ENCODE results near the gene KCNAB1.
"Not testable (repeated sequence)": the region's sequence is repeated elsewhere in the genome, so short reads cannot be mapped to it uniquely, and the experiment has no call there.

Gene KCNAB1

DNA sequence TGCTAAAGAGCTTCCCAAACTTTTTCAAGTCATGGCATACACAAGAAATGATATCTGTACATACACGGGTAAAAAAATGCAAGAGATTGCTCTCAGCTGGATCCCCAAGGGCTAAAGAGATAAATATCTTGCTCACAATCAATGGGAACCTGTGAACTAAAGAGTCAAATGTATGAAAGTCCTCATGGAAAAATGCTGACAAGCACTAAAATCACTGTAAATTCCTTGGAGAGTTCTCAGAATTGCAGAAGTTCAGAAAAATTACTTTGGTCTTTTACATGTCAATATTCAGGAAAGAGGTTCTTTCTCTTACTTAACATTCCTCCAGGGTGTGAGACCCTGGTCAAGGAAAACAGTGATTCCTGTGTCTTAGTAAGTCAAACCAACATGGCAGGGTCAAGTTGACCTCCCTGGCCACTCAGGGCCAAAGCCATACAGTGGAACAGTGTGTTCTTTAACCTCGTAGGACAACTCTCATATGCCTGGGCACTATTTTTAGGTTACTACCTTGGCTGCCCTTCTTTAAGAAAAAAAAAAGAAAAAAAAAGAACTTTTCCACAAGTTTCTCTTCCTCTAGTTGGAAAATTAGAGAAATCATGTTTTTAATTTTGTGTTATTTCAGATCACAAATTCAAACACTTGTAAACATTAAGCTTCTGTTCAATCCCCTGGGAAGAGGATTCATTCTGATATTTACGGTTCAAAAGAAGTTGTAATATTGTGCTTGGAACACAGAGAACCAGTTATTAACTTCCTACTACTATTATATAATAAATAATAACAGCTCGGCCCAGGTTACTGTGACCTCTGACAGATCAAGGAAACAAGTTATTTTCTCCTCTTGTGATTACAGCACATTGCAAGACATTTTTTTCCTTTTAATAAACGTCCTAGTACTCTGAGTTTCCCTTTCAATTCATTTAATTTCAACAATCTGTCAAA, 422.0 kb downstream of the KCNAB1 start:
- no peak for DNase-seq (ENCODE audit: low spot score)

DNA sequence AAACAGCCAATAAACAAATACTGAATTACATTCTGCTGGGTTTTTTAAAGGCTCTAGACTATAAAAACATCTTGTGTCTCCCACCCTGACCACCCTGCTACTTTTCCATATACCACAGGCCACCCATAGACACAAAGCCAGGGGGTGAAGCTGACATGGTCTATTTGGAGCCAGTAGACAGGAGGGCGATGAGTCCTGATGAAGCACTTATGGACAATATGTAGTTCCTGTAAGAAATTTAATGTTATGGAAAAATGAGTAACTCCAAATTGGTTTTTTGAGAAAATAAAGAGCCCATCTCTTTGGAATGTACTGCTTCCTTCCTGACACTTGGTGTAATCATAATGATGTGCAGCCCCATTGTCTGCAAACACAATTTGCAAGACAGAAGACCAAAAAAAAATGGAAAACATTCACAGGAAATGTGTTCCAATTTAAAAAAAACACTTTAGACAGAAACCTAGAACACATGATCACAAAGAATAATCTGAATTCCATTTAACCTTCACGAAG, 422.7 kb downstream of the KCNAB1 start:
- no peak for DNase-seq (ENCODE audit: low spot score)

DNA sequence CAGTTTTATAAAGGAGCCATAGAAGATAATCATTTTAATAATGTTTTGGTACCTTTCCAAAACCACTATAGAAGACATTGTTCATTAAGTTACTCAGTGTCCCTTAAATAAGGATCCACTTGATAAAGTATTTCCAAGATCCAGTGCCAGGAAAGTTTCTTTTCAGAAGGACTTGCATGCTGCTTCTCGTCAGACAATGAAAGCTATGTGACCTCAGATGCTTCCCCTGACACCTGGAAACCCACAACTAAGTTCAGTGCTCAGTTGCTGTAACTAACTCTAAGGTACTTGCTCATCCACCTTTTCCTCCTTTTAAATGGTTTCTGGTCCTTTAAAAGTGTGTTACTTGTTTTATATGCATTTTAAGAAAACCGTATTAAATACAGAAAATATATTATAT, 427.3 kb downstream of the KCNAB1 start:
- no peak for DNase-seq (ENCODE audit: low spot score)

DNA sequence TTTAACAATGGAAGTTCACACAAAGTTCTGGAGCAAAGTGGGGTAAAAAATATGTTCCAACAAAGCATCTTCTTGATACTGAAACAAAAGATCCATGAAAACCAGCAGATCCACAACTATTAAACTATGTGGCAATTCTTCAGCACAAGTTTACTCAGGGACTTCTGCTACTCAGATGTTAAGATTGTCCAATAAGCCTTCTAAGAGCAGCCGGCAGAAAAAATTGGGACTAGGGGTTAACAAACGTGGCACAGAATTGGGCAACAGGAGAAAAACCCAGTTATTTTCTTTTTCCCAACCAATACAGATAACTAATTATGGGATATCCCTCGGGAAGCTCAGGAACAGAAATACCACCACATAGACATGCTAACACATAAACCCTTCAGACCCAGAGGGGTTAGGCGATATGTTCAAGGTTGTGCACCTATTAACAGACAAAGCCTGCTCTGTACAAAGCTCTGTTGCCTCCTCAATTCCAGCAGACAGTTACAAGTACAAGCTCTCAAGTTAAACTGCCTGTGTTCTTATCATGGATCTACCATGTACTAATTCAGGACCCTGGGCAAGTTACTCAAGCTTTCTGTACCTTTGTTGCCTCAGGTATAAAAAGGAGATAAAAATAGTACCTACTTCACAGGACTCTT, 427.8 kb downstream of the KCNAB1 start:
- no peak for DNase-seq (ENCODE audit: low spot score)

DNA sequence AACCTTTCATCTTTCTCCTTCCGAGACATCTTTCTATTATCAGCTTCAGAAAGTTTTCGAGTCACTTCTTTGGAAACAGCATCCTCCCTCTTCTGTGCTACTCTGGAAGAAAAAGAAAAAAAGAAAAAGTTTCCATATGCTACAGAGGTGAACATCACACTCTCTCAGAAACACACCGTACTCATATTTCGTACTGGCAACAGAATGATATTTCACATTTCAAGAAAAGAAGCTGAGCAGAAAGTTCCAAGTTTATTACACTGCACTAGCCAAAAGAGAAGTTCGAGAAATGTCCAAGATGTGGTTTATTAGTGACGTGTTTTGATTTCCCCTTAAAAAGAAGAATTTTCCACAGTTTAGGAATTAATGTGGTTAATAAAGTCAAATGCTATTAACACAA, 428.5 kb downstream of the KCNAB1 start:
- no peak for DNase-seq (ENCODE audit: low spot score)

DNA sequence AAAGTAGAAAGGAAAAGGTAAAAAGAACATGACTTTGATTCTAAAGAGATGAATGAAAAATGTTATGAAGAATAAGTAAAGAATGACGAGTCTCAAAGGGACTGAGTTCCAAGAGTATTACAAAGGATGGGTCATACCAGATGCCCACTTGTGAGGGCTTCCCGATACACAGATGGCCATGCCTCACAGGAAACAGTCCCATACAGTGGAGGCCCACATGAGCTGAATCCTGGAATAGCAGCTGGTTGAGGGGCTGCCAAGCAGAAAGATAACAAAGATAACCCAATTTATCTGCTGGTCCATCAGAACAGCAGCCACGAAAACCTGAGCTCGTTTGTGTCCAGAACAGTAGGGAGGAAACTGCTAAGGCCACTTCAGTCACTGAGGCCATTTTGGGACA, 430.9 kb downstream of the KCNAB1 start:
- peak; percentile 24 for DNase-seq (ENCODE audit: low spot score)

DNA sequence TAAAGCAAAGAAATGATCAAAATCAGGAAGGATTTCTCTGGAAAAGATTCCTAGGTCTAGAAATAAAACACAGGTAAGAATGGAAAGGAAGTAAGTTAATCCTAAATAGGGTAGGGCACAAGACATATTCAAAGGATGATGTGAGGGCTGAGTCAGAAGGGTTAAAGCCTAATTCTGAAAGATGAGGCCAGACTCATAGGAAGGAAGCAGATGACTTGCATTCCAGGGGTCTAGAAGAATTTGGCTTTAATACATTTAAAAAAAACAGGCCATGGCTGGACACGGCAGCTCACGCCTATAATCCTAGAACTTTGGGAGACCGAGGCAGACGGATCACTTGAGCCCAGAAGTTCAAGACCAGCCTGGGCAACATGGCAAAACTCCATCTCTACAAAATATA, 431.4 kb downstream of the KCNAB1 start:
- peak; percentile 58 for DNase-seq (ENCODE audit: low spot score)

DNA sequence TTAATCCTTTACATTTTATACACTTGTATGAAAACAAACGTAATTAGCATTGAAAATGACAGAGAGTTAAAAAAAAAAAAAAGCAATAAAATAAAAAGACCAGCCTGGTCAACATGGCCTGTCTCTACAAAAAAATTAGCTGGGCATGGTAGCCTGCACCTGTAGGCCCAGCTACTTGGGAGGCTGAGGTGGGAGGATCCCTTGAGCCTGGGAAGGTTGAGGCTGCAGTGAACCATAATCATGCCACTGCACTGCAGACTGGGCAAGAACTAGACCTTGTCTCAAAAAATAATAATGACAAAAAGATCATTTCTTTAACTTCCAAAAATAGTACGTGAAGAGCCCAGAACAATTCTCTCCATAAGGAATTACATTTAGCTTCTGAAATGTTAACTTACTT, 432.6 kb downstream of the KCNAB1 start:
- DNase-seq (ENCODE audit: low spot score): no peak

DNA sequence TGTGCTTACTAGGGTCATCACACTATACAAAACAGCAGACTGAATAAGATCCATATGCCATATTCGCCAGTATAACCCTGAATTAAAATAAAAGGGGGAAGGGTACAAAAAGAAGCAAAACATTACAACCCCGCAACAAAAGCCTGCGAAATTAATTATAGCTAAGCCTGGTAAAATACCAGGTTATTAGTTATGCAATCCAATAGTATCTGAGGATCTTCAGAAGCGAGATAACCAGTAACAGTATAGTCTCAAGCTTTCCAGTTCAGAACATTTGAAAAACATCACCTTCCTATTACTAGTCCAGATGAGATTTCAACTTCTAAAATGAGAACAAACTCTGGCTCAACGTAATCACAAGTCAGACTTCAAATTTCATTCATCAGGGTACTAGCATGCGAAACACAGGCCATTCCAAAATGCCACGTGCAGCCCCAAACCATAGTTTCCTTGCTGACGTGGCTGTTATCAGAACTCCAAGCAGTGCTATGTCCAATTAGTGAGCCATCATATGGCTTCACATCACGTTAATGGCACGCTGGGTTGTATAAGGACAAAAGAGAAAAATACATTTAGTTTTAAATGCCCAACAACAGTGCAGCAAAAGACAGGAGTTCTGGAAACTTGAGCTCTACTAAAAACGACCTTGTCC, 433.5 kb downstream of the KCNAB1 start:
- DNase-seq (ENCODE audit: low spot score): peak; percentile 22

DNA sequence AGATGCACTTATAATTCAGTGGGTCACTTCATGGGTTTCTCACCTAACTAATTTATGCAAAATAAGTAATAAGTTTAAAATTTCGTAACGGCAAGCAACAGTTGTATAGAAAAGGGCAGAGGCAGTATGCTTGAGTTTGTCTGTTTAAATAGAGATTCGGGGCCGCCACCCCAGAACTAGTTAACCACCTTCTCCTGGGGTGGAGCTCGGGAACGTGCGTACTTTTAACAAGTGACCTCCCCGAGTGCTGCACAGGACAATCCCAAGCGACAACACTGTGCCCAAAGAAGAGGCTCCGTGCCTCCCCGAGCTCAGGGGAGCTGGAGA, 434.1 kb downstream of the KCNAB1 start:
- DNase-seq (ENCODE audit: low spot score): no peak

DNA sequence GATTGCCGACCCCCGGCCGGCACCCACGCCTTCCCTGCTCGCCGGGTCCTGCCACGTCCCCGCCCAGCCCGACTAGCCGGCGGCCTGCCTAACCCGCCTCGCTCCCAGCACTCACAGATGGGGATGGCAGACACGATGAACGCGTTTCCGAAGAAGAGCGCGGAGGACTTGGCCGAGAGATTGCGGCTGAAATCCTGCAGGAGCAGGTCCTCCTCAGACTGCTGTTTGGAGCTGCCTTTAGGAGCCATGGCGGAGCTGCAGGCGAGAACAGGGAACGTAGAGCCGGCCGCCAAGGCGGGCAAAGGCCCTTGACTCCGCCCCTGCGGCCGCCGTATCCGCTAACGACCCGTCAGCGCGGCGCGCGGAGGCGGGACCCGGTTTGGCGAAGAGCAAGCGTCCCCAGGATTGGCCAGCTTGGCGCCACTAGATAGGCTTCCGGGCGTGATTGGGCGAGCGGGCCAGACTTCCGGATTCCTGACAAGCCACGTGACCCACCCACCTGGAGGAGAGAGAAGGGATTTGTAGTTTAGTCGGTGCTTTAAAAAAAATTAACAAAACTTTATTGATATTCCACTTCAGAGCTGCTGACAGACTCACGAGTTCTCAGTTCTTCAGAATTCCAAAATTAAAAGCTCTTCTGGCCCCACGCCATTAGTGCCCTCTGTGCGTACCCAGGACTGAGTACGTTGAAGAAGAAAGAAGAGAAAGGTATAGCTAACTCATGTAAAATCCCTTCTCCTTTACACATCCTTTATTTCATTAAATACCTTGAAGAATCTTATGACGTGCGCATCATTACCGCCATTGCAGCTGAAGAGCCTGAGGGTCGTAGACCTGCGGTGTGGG, 434.7 kb downstream of the KCNAB1 start, which contains the start of gene SSR3:
TSS of gene SSR3 (minus strand) at position 276 of the 846 bp plus-strand sequence. CDS start at position 248, 28 bp downstream.
- peak; percentile 97 for DNase-seq (ENCODE audit: low spot score)

DNA sequence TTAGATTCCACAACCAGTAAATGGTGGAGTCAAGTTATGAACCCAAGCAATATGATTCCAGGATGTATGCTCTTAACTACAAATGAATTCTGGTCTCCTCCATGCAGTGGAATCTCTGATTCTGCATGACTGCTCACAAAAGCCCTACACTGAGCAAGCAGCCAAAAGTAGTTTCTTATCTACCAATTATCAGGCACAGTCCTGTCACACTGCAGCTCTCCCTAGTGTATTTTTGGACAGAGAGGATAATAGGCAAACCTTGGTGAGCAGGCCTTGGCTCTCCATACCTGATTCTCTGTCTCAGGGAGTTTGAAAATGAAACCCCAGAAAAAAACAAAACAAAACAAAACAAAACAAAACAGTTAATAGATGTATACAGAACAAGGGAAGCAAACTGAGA, 438.0 kb downstream of the KCNAB1 start:
- DNase-seq (ENCODE audit: low spot score): no peak

DNA sequence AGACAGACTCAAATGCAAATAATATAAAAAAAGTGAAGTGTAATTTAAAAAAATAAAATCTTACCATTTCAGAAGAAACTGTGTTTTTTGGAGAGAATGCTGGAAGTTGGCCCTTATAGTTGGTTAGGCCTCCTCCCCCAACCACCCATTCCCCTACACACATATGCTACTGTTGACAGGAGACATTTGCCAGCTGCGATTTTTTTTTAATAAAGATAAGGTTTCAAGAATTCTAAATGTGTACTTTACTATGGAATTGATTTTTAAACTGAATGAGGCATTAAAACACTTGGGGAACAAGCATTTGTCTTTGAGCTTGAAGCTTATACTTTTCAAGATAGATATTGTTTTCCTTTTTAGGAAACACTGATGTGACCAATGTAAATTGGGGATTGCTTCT, 438.9 kb downstream of the KCNAB1 start:
- DNase-seq (ENCODE audit: low spot score): no peak

DNA sequence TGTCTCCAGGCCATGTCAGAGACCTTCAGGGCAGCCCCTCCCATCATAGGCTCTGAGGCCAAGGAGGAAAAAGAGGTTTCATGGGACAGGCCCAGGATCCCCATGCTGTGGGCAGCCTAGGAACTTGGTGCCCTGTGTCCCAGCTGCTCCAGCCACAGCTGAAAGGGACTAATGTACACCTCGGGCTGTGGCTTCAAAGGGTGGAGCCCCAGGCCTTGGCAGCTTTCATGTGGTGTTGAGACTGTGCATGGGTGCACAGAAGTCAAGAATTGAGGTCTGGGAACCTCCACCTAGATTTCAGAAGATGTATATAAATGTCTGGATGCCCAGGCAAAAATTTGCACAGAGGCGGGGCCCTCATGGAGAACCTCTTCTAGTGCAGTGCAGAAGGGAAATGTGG, 441.2 kb downstream of the KCNAB1 start:
- no peak for DNase-seq (ENCODE audit: low spot score)

DNA sequence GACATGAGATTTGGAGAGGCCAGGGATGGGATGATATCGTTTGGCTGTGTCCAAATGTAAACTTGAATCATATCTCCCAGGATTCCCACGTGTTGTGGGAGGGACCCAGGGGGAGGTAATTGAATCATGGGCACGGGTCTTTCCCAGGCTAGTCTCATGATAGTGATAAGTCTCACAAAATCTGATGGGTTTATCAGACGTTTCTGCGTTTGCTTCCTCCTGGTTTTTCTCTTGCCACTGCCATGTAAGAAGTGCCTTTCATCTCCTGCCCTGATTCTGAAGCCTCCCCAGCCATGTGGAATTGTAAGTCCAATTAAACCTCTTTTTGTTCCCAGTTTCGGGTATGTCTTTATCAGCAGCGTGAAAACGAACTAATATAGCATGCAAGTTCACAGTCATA, 442.1 kb downstream of the KCNAB1 start:
- DNase-seq (ENCODE audit: low spot score): not testable (repeated sequence)

DNA sequence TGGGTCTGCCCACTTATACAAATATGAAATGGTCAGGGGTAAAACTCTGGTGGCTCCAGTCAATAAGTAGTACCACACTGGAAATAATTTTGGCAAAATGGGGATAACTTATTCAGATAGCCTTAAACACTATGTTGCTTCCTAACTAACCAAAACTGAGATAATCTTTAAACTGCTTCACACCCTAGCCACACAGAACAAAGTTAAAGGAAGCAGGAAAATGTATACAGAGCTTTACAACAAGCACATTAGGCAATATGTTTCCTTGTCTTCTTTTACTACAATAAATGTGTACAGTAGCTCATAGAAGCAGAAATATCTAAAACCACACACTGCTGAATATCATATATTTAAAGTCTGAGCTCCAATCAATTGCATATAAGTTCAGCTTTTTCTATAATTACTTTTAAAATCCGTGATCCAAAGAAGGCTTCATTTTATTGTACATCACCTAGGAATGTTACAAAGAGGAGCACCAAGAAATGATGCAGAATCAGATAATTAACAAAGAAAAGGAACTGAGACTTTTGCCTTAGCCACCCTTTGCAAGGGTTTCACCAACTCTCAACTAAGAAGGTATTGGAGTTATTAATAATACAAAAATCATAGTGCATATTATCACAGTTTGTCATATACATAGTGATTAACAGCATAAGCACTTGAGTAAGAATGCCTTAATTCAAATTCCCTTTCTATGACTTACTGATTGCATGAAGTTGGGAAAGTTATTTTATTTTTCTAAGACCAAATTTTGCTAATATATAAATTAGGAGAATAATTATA, 443.7 kb downstream of the KCNAB1 start:
- no peak for DNase-seq (ENCODE audit: low spot score)

DNA sequence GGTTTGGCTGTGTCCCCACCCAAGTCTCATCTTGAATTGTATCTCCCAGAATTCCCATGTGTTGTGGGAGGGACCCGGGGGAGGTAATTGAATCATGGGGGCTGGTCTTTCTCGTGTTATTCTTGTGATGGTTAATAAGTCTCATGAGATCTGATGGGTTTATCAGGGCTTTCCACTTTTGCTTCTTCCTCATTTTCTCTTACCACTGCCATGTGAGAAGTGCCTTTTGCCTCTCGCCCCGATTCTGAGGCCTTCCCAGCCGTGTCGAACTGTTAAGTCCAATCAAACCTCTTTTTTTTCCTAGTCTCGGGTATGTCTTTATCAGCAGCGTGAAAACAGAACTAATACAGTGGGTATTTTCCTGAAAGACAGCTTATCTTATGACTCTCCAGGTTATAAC, 448.6 kb downstream of the KCNAB1 start:
- not testable (repeated sequence) for DNase-seq (ENCODE audit: low spot score)

DNA sequence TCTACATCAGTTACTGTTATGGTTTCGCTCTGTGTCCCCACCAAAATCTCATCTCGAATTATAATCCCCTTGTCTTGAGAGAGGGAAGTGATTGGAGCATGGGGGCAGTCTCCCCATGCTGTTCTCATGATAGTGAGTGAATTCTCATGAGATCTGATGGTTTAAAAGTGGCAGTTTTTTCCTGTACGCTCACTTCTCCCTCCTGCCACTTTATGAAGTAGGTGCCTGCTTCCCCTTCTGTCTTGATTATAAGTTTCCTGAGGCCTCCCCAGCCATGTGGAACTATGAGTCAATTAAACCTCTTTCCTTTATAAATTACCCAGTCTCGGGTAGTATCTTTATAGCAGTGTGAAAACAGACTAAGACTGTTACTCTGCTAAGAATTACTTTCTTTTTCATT, 449.5 kb downstream of the KCNAB1 start:
- DNase-seq (ENCODE audit: low spot score): not testable (repeated sequence)

DNA sequence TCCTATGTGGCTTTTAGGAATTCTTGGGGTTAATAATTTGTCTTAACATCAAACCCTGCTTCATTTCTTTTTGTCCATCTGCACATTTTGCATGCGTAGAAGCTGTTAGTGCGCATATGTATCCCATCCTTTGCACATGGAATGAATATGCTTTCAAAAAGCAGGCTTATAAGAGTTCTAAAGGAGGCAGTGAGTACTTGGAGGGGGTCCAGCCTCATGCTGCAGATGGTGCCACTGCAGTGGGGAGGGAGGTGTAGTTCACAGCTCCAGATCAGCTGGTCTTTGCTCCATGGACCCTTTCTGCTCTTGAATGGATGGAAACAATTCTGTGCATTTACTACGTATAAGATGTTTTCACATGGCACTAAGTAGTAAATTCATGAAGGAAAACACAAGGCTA, 455.3 kb downstream of the KCNAB1 start:
- no peak for DNase-seq (ENCODE audit: low spot score)

DNA sequence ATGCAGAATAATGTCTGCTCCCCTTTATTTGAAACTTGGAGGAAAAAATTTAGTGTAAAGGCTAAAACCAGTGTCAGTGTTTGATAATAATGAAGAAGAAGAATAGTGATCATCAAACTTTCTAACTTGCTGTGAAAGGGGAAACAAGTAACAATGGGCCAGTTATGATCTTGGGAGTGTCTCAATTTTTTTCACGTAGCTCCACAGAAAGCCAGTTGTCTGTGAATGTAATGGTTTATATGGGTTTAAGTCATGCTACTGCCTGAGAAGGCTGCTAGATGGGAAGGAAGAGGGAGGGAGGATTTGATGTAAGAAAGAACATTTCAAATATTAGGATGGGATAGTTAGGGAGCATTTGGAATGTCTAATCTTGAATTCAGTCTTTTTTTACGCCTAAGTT, 455.7 kb downstream of the KCNAB1 start:
- no peak for DNase-seq (ENCODE audit: low spot score)

All from AG20443 (cell line).